SK-N-MC (cell line): ENCODE results near the gene SPTBN4.

Source experiments
- EZH2 ChIP-seq: fragments of 200-600 bp; sonication (generic); IDR thresholded peaks from one replicate; pipeline ENCODE4 v1.6.1; 2017; ENCODE audit warnings: antibody characterized with exemption
- FOXP2 ChIP-seq: optimal IDR thresholded peaks from 2 replicates; pipeline ENCODE3; 2011; ENCODE audit warnings: mild to moderate bottlenecking, moderate library complexity; ENCODE audit not compliant: insufficient read depth; ENCODE audit errors: extremely low read length, control extremely low read depth
- POLR2AphosphoS5 ChIP-seq: IDR thresholded peaks from 2 replicates; pipeline ENCODE4 v1.6.1; 2012; ENCODE audit warnings: mild to moderate bottlenecking, low read depth, low read length, borderline replicate concordance

GRCh38 chr19:40604171-40604646 lies 137.4 kb downstream of the SPTBN4 start:
- no peak for TF ChIP-seq EZH2
- TF ChIP-seq POLR2AphosphoS5, result peak; percentile 41; the same call in 1 of the 2 replicates
- TF ChIP-seq FOXP2, result no peak
